Measurements from ENCODE around the gene CLCN2.
A peak's percentile ranks its signal among the peaks of the same experiment; 100 is the strongest.

The CLCN2 gene

DNA sequence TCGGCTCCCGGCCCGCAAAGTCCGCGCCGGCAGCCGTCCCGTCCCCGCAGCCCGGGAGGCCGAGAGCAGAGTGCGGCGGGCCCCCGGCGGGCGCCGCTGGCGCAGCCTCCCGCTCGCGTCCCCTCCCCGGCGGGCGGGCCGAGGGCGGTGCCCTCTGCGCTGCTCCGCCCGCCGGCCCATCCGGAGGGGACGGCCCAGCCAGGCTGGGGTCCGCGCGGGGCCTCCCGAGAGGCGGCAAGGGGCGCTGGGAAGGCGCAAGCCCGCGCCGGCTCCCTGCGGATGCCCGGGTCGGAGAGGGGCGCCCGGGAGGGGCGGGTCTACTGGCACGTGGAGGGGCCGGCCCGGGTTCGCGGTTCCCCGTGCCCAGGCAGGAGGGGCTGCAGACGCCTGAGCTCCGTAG lies at the start of gene CLCN2, which contains the start of gene POLR2H:
CLCN2 (minus strand) TSS at position 74 of the 400 bp plus-strand sequence. CDS start 126 bp downstream, outside the sequence.
POLR2H (plus strand) TSS at position 179 of the 400 bp plus-strand sequence. CDS start 1,783 bp downstream, outside the sequence.
- peak; percentile 23 for DNase-seq

DNA sequence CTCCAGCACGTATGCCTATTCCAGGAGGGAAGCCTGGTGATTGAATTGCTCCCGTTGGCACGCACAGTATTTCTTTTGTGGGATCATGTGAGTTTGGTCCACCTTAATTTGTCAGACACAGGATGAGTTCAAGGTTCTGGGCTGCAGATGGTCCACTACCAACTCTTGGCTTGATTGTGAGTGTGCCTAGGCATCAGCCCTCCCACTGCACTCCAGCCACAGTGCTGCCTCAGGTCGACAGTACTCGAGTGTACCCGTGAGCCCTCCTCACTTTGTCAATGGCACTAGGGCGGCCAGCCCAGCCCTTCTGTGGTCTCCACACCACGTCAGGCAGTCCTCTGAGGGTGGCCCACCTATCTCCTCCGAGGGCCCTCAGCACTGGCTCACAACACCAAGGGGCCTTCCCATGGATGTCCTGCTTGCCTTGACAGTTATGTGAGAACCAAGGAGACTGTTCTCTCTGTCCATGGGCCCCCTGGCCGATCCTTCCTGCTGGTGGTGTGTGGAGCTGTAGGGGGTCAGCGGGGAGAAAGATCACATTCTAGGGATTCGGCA lies 48.6 kb upstream of the CLCN2 start:
- no peak for DNase-seq

DNA sequence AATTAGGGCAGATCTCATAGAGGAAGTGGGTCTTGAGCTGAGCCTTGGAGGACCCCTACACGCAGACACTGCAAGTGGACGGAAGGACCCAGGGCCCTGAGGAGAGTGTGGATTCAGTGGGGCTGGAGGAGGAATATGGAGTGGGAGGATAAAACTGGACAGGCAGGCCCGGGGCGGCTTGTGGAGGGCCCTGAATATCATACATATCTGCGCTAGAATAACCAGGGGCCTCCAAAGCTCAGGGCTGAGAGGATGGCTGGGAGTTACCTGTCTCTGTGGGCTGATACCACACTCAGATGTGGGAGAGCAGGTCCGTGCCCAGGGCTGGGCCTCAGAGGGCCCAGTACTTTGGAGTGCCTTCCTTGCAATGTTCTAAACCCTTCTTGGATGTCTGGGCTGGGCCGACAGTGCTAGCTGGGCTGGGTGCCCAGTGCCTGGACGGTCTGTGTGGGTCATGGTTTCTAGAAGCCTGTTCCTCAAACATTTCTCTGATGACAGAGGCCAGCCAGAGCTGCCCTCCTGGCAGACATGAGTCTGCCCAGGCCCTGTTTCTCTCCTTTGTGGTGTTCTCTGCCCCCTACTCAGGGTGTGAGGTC lies 48.0 kb upstream of the CLCN2 start:
- DNase-seq = no peak

DNA sequence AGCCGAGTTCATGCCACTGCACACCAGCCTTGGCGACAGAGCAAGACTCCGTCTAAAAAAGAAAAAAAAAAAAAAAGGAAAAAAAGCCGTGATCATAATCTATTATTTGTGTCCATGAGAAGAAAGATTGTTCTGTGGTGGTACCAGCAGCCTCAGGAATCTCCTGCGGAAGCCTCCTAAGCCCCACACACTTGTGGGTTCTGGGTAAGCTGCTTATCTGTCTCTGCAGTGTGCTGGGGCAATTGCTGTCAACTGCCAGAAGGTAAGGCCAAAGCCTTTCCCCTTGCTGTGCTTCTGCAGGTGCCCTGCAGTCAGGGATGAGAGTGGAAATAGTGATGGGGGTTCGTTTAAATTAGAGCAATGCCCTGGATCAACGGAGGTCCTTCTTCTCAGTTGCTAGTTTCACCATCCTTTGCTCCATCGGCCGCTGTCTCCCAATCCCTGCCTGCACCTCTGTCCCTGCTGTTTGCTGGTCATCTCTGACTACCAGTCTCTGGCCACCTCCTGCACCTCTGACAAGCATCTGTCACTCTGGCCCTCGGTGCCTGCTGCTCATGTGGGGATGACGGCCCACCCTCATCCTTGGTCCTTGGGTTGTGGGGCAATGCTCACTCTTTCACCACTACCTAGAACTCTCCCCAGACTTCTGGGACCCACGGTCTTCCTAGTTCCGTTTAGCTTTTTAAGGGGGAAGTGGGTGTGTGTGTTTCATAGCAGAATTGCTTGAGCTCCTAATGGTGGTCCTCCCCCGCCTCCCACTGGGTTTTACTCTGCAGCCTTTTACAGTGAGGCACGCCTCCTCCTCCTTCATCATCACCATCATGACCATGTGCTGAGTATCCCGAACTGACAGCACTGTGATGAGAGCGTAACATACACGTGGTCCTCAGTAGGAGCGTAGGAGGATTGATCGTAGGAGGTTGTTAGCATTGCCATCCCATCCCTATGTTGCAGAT lies 43.9 kb upstream of the CLCN2 start:
- DNase-seq = no peak

DNA sequence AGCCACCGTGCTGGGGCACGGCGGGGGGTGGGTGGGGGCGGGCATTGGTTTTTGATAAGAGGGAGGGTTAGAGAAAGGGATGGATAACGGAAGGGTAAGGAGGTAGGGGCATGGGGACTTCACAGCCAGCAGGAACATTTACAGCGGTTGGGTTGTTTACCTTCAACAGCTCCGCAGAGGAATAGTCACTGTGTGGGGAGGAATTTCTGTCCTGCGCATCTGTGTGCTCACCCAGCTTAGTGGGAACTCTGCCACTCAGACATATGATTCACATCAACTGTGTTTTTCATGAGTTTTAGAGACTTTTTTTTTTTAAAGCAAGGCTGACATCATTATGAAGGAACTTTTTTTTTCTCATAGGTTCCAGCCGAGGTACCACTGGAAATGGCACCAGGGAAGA lies 38.0 kb upstream of the CLCN2 start:
- DNase-seq = no peak

DNA sequence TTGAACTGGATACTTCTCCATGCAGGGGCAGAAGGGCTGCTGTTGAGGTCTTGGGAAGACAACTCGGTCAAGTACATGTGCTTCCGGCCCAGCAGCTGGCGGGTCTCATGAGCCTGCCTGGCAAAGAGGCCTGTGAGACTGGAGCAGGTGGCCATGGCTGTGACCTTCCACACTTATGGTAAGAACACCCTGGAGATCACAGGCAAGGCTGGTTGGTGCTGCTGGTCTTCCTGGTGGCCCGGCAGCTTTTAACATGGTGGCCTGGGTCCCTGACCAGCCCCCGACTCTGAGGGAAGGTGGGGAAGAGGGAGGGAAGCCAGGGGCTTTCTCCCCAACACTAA lies 33.9 kb upstream of the CLCN2 start:
- no peak for DNase-seq

DNA sequence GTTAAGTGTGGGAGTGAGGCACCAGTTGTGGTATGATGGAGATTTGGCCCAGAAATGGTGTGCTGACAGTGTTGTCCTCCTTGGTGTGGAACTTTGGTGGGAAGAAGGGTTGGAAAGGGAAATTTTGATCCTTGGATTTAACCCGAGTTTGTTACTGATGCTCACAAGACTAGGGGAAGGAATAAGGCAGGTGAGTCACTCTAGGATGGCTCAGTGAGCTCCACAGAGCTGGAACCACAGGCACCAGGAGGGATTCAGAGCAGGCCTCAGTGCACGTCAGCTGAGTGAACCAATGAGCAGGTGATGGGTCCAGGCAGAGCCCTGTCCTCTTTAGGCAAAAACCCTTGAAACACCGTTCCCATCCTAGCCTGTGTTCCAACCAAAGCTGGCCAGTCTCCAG lies 29.9 kb upstream of the CLCN2 start:
- no peak for DNase-seq

DNA sequence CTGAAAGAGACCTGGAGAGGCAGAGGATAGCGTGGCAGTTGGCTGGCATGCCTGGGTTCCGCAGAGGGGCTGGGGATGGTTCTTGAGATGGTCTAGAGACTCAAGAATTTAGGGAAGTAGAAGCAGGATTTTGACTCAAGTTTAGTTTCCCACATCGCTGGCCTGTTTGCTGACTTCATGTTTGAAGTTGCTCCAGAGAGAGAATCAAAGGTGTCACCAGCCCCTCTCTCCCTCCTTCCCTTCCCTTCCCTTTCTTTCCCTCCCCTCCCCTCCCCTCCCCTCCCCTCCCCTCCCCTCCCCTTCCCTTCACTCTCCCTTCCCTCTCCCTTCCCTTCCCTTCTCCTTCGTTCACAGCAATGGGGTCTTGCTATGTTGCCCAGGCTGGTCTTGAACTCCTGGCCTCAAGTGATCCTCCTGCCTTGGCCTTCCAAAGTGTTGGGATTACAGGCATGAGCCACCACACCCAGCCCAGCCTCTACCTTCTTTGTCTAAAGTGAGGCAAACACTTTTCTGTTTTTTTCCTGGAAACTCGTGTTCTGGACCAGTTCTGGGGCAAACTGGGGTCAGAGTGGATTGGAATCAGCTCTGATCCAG lies 28.6 kb upstream of the CLCN2 start:
- DNase-seq = no peak

DNA sequence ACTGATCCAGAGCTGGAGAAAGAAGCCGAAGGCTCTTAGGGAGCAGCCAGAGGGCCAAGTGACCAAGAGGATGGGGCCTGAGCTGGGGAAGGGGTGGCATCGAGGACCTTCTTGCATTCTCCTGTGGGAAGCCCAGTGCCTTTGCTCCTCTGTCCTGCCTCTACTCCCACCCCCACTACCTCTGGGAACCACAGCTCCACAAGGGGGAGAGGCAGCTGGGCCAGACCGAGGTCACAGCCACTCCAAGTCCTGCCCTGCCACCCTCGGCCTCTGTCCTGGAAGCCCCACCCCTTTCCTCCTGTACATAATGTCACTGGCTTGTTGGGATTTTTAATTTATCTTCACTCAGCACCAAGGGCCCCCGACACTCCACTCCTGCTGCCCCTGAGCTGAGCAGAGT lies 28.0 kb upstream of the CLCN2 start:
- no peak for DNase-seq

DNA sequence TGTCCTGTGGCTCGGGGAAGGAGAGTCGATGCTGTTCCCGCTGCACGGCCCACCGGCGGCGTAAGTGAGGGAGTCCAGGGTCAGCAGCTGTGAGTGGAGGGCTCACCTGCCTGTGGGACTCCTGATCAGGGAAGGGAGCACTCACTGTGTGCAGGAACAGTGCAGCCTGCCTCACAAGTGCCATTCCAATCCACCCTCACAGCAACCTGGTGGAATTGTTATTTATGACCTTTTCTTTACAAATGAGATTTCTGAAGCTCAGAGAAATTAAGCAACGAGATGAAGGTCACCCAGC lies 27.5 kb upstream of the CLCN2 start:
- DNase-seq = no peak

DNA sequence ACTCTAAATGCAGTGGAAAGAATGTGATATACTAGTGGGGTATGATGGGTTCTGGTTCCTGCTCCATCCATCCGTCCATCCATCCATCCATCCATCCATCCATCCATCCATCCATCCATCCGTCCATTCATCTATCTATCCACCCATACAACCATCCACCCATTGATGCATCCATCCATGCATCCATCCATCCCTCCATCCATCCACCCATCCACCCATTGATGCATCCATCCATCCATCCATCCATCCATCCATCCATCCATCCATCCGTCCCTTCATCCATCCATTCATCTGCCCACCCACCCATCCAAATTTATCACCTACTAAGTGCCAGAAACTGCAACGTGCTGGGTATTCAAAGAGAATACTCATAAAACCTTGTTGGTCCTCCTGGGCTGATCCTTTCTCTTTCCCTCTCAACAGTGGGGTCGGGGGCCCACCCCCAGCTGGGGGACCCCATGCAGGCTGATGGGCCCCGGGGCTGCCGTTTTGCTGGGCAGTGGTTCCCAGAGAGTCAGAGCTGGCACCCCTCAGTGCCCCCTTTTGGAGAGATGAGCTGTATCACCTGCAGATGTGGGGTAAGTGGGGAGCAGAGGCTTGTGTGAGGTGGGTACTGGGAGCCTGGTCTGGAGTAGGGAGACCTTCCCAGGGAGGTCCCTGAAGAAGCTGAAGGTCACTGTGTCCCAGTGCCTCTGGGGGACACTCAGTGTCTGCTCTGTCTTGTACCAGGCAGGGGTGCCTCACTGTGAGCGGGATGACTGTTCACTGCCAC lies 26.9 kb upstream of the CLCN2 start:
- DNase-seq = no peak

DNA sequence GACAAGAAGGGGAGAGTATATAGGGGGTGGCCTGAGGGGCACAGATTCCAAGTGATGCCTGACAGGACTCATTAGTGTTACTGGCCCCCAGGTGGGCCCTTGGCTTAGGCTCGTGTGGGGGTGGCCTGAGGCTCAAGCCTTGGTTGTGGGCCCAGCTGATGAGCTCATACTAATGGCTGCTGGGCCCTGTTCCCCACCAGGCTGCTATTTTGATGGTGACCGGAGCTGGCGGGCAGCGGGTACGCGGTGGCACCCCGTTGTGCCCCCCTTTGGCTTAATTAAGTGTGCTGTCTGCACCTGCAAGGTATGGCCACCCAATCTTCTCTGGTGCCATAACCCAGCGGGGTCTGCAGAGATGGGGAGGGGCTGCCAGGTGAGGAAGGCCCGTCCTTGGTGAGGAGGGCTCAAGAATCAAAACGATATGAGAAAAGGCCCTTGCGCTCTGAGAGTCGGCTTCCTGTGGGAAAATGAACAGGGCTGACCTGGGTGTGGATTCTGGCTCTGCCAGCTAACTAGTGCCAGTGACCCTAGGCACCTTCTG lies 25.8 kb upstream of the CLCN2 start:
- no peak for DNase-seq

DNA sequence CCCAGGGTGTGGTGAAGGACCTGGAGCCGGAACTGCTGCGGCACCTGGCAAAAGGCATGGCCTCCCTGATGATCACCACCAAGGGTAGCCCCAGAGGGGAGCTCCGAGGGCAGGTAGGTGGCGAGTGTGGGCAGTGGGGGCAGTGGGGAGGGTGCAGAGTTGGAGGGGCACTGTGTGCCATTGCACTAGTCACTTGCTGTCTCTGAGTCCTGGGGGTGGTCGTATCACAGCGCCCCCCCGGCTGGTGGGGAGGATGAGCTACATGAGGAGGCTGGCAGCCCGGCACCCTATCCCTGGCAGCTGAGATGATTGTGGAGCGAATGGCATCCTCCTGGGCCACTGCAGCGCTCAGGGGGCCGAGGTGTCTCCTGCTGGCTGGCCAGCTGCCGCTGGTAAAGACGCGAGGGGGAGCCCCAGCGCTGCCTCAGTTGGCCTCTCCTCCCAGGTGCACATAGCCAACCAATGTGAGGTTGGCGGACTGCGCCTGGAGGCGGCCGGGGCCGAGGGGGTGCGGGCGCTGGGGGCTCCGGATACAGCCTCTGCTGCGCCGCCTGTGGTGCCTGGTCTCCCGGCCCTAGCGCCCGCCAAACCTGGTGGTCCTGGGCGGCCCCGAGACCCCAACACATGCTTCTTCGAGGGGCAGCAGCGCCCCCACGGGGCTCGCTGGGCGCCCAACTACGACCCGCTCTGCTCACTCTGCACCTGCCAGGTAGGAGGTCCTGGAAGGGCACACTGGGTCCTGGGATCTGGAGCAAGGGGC lies 24.8 kb upstream of the CLCN2 start:
- no peak for DNase-seq

DNA sequence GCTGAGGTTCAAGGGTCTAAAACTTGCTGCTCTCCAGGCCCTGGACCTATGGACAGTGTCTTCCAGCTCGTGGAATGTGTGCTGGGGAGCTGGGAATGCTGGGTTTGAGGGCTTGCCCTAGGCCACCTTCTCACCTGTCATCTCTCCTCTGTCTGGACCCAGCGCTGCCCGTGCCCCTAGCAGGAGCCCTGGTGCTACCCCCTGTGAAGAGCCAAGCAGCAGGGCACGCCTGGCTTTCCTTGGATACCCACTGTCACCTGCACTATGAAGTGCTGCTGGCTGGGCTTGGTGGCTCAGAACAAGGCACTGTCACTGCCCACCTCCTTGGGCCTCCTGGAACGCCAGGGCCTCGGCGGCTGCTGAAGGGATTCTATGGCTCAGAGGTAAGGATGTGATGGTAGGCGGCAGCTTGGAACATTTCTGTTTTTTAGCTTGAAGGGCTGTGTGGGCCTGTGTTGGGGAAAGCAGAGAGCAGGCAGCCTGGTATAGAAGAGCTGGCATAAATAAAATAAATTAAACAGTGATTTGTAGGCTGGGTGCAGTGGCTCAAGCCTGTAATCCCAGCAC lies 23.5 kb upstream of the CLCN2 start:
- no peak for DNase-seq

DNA sequence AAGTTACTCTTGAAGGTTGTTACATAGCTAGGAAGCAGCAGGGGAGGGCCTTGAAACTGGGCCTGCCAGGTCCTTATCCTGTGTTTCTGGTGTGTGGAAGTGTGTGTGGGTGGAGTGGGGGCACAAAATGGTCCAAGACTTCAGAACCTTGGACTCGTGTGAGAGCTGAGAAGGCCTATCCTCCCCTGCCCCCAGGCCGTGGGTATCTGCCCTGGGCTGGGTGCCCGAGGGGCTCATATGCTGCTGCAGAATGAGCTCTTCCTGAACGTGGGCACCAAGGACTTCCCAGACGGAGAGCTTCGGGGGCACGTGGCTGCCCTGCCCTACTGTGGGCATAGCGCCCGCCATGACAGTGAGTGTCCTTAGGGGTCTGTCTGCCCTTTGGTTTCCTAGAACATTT lies 22.9 kb upstream of the CLCN2 start:
- no peak for DNase-seq

DNA sequence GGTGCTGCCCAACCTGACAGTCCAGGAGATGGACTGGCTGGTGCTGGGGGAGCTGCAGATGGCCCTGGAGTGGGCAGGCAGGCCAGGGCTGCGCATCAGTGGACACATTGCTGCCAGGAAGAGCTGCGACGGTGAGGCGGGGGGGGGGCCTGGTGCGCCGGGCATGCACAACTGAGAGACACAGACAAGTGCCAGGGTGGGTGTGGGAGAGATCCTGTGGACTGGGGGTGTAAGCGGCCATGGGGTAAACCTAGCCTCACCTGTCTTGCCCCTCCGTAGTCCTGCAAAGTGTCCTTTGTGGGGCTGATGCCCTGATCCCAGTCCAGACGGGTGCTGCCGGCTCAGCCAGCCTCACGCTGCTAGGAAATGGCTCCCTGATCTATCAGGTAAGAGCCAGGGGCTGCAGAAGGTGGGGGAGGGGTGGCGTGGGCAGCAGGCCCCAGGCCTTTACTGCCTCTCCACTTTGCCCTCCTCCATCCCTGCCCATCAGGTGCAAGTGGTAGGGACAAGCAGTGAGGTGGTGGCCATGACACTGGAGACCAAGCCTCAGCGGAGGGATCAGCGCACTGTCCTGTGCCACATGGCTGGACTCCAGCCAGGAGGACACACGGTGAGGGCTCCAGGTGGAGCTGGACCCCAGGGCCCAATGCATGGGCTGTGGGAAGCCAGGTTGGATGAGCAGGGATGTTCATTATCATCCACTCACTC lies 21.8 kb upstream of the CLCN2 start:
- no peak for DNase-seq

DNA sequence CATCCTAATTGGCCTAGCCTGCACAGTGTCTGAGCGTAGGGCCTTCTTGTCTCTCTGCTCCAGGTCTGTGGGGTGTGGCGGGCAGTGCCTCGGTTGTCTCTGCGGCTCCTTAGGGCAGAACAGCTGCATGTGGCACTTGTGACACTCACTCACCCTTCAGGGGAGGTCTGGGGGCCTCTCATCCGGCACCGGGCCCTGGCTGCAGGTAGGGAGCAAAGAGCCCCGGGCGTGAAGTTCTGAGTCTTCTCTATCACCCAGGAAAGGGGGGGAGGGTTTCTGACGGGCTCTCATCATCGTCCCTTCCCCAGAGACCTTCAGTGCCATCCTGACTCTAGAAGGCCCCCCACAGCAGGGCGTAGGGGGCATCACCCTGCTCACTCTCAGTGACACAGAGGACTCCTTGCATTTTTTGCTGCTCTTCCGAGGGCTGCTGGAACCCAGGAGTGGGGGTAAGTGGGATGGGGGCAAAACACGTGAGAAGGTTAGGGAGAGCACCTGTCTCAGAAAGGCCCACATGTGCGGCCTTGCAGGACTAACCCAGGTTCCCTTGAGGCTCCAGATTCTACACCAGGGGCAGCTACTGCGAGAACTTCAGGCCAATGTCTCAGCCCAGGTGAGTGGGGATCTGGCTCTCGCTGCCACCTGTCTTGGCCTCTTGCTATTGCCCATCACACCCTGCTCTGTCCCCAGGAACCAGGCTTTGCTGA lies 21.1 kb upstream of the CLCN2 start:
- no peak for DNase-seq

DNA sequence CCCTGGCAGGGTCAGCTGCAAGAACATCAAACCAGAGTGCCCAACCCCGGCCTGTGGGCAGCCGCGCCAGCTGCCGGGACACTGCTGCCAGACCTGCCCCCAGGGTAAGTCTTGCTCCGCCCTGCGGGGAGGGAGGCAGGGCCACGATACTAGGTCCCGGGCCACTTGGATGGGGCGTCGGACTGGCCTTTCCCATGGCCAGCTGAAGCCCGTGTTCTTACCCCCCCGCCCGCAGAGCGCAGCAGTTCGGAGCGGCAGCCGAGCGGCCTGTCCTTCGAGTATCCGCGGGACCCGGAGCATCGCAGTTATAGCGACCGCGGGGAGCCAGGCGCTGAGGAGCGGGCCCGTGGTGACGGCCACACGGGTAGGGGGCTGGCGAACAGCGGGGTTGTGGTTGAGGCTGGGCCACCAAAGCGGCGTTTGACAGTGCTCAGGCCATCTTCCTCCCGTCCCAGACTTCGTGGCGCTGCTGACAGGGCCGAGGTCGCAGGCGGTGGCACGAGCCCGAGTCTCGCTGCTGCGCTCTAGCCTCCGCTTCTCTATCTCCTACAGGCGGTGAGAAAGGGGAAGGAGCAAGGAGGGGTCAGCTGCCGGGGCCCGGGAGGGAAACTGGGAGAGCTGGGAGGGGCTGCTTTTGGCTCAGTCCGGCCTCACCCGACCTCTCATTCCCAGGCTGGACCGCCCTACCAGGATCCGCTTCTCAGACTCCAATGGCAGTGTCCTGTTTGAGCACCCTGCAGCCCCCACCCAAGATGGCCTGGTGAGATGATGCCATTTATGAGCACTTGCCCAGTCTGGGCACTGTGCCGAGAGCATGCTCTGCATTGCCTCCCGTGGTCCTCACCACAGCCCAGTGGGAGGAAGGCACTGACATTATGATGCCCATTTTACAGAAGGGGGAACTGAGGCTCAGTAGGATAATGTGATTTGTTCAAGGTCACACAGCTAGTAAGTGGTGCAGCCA lies 20.1 kb upstream of the CLCN2 start:
- DNase-seq = no peak

DNA sequence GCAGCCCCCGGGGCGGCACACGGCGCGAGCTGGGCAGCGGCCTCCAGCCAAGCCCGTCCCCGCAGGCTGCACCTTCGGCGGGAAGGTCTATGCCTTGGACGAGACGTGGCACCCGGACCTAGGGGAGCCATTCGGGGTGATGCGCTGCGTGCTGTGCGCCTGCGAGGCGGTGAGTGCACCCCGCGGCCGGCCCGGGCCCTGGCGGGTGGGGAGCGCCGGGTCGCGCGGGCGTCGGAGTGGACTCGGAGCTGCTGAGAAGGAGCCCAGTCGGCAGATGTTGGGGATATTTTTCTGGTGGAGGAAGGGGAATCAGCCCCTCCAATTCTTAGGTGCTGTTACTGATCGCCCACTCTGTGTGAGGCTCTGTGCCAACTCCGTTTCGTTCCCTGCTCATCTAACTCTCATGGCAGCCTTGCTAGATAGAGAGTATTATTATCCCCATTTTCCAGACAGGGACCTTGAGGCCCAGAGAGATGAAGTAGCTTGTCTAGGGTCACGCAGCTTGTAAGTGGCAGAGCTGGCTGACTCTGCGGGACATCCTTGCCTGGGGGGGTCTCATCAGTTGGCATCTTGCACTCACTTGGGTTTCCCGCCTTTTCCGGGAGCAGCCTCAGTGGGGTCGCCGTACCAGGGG lies 19.3 kb upstream of the CLCN2 start:
- DNase-seq = no peak
